ENCODE data around the gene PRR5.

Gene PRR5

DNA sequence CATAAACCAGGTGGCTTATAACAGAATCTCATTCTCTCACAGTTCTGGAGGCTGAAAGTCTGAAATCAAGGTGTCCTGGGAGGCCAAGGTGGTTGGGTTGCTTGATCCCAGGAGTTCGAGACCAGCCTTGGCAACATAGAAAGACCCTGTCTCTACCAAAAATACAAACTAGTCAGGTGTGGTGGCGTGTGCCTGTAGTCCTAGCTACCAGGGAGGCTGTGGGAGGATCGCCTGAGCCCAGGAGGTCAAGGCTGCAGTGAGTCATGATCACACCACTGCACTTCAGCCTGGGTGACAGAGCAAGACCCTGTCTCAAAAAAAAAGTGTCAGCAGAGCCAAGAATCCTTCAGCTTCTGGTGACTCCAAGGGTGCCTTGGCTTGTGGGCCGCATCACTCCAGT lies 8.9 kb upstream of the PRR5 start:
- no peak for DNase-seq (ENCODE audit: low spot score)

GRCh38 chr22:44693756-44694155 lies 8.2 kb upstream of the PRR5 start:
- no peak for DNase-seq (ENCODE audit: low spot score)

DNA sequence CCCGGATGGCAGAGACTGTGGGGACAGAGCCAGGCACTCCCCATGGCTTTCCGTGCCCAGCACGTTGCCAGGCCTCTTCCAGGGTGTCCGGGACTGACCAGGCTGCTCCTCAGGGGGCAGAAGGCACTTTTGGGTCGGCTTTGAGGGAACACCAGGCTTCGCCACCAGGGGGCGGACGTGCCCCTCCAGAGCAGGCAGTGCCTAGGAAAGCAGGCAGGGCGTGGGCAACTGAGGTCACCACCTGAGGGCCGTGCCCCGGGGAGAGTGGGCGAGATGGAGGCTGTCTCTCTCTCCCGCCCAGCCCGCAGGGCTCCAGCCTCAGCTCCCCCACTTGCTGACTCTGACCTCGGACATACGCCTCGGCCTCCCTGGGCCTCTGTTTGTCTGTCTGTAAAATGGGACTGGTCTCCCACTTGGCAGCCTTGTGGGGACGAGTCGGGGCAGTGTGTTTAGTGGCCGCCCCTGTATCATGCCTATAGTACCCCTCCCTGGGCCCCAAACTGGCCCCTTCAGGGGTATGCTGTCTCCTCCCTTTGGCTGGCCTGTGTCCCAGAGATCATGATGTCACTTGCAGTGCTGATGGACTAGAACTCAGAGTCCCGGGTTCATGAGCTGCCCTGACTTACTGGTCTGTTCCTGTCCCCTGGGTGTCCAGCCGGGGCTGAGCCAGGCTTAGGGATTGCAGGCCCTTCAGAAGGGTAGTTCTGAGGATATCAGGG lies 4.4 kb upstream of the PRR5 start:
- DNase-seq (ENCODE audit: low spot score), result peak; percentile 67

DNA sequence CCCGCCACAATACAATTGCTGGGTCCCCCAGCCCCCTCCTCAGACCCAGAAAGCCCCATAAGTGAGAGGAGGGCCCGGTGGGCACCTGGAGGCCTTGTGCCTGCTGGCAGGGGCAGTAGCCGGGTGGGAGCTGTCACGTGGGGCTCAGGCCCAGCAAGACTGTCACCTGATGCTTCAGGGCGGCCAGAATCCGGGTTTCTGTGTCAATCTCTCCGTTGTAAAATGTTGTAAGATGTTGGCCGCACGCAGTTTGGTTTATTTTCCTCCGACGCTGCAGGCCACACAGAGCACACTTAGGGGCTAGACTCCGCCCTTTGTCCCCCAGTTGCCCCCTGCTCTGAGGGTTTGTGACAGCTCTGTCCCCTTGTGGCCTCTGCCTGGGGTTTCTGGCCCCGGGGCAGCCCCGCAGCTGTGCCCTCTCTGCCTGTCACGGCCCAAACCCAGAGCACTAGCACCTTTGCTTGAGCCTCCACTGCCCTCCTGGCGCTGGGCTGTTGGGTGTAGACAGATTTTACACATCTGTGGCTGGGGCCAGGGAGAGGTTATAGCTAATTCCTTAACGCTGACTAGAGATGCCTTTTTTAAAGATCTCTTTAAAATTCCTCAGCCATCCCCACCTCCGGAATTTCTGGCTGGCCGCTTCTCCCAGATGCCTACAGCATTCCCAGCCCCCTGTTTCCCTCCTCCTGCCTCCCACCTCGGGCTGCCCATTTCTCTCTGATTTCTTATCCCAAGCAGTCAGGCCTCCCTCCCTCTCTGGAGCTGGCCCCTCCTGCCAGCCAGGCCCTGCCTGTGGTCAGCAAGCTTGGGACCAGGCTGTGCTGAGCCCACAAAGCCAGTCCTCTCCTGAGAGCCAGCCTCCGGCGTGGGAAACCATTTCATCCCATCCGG lies 3.2 kb upstream of the PRR5 start:
- DNase-seq (ENCODE audit: low spot score), result no peak

GRCh38 chr22:44700456-44700855 lies 1.5 kb upstream of the PRR5 start:
- no peak for DNase-seq (ENCODE audit: low spot score)

- no peak for DNase-seq (ENCODE audit: low spot score)
Observed at GRCh38 chr22:44701187-44701790, 715 bp upstream of the PRR5 start.

DNA sequence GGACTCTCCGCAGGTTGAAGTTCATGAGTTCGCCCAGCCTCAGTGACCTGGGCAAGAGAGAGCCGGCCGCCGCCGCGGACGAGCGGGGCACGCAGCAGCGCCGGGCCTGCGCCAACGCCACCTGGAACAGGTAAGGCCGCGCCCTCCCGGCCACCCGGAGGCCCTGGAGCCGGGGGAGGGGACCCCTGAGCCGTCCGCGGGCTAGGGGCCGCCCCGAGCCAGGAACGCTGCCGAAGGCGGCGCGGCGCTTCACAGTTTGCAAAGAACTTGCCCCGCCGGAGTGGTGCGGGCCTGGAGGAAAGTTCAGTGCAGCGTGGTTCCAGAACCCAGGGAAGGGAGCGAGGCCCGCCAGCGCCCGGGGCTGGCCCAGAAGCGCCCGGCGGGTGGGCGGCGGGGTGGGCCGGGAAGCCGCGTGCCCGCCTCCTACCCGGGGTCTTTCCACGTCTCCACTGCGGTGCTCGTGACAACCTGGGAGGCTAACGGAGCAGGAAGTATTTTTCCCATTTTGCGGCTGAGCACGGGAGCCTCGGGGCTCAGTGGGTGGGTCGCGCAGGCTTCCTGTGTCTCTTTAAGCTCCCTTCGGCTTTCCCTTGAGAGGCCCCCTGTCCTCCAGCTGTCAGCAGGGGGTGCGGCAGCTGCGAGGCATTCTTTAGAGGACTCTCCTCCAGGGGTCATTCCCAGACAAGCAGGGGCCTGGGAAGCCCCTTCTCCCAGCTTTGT lies 635 bp downstream of the PRR5 start:
- peak; percentile 25 for DNase-seq (ENCODE audit: low spot score)

- DNase-seq (ENCODE audit: low spot score), result no peak
Observed at GRCh38 chr22:44703255-44703870, 1.4 kb downstream of the PRR5 start.

DNA sequence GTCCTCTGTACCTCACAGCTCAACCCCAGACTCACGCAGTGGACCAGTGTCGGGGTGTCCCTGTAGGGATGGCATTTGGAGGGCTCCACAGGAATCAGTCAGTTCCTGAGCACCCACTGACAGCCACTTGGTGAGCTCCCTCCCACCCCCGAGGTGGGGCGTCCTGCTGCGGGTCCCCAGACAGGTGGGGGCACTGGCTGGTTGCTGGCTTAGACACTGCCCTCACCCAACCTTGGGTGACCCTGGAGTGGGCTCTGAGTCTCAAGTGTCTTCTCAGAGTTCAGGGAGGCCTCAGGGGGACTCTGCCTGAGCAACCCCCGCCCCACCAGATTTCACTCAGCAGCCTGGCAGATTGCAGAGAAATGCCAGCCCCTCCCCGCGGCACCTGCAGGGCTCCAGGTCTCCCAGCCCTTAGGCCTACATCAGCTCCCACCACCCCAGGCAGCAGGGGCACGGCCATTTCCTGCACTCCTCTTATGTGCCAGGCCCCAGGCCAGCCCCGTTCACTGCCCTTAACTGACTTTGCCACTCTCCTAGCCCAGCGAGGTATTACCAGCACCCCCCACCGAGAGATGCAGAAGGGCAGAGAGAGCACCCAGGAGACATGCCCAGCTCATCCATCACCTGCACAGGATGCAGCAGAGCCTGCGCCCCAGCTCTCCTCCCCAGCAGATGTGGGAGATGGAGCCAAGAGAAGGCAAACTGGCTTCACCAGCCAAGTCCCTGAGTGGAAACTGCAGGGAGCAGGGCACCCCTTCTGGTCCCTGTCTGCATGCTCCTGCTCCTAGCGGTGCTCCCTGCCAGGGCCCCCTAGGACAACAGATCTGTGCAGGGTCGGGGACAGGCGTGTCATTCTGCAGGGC lies 2.4 kb downstream of the PRR5 start:
- DNase-seq (ENCODE audit: low spot score), result no peak

DNA sequence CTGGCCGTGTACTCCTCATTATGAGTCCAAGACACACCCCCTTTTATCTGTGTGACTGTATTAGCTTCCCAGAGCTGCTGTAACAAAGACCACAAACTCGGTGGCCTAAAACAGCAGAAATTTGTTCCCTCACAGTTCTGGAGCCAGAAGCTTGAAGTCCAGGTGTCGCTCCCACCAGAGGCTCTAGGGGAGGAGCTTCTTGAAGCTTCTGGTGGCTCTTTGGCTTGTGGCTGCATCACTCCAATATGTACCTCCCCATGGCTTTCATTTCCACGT lies 3.0 kb downstream of the PRR5 start:
- DNase-seq (ENCODE audit: low spot score), result no peak

DNA sequence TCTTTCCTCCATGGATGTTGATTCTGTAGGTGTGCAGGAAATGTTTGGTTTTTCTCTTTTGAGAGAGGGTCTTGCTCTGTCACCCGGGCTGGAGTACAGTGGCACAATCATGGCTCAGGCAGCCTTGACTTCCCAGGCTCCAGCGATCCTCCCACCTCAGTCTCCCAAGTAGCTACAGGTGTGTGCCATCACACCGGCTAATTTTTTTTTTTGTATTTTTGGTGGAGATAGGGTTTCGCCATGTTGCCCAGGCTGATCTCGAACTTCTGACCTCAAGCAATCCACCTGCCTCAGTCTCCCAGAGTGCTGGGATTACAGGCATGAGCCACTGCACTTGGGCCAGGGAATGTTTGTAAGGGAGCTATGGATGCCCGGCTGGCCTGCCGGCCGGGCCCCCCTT lies 4.5 kb downstream of the PRR5 start:
- no peak for DNase-seq (ENCODE audit: low spot score)

GRCh38 chr22:44707178-44707577 lies 5.2 kb downstream of the PRR5 start:
- DNase-seq (ENCODE audit: low spot score), result no peak

DNA sequence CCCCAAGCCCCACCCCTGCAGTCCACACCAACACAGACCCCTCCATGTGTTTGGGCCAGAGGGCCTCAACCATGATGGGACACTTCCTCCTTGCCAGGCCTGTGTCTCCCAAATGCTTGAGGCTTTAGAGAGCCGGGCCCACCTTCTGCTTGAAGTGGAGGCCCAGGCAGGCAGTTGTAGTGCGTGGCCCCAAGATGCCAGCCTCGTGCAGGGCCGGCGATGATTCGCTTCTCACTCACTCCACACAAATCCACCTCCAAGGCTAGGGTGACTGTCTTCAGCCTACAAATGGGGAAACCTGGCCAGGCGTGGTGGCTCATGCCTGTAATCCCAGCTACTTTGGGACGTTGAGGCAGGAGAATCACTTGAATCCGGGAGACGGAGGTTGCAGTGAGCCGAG lies 5.7 kb downstream of the PRR5 start:
- DNase-seq (ENCODE audit: low spot score), result no peak

DNA sequence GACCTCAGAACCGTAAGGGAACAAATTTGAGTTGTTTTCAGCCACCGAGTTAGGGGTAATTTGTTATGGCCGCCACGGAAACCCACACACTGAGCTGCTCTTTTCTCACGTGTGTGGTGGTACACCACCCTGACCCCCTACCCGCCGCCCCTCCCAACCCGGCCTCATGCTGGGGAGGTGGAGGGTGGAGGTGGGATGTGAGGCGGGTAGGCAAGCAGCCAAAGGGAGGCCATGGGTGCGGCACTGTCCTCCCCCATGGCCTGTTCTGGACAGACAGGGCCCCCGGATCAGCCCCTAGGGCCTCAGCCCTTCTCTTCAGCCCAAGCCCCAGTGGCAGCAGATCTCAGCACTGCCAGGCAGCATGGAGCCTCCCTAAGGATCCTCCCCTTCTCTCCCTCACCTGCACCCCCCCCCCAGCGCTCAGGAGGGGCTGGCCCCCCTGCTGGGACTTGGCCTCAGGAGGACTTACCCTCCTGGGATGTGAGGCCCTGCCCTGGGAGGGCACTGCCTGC lies 7.9 kb downstream of the PRR5 start:
- no peak for DNase-seq (ENCODE audit: low spot score)

GRCh38 chr22:44710474-44711240 lies 8.7 kb downstream of the PRR5 start:
- peak; percentile 92 for DNase-seq (ENCODE audit: low spot score)

- no peak for DNase-seq (ENCODE audit: low spot score)
Observed at GRCh38 chr22:44711241-44711560, 9.2 kb downstream of the PRR5 start.

- peak; percentile 11 for DNase-seq (ENCODE audit: low spot score)
Observed at GRCh38 chr22:44711690-44712555, 9.9 kb downstream of the PRR5 start.

- no peak for DNase-seq (ENCODE audit: low spot score)
Observed at GRCh38 chr22:44712962-44713361, 11.0 kb downstream of the PRR5 start.

DNA sequence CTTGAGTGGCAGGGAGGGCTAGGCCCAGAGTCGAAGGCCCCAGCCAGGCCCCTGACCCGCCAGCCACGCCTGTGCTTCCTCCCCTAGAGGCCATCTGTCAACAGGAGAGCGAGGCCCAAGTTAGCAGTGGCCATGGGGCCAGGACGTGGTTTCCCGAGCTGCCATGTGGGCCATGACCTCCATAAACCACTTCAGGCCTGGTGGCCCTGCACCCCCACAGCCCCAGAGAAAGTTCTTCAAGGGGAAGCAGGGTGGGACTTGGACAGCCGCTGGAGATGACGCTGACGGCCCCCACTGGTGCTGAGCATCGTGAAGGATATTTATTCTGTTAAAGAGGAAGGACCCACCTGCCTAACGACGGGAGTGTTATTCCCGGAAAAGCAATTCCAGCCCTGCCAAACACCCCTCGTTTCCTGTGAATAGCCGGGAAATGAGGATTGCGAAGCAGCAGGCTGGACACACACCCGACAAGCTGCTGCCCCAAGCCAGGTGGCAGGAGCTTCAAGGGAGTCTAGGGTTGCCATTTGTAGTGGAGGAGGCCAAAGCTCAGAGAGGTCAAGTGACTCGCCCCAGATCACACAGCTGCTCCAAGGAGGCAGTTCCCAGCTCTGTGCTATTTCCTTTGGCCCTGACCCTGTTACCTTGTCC lies 12.8 kb downstream of the PRR5 start:
- no peak for DNase-seq (ENCODE audit: low spot score)
